ENCODE data around the gene RBX1. TPM values are rescaled to one million over a fixed set of nuclear protein-coding genes. Genes with fewer than 3 reads are reported as not detected.

The RBX1 gene
- total RNA-seq, 2 experiments from 2014 or later, result 77.3 to 86.9 TPM

DNA sequence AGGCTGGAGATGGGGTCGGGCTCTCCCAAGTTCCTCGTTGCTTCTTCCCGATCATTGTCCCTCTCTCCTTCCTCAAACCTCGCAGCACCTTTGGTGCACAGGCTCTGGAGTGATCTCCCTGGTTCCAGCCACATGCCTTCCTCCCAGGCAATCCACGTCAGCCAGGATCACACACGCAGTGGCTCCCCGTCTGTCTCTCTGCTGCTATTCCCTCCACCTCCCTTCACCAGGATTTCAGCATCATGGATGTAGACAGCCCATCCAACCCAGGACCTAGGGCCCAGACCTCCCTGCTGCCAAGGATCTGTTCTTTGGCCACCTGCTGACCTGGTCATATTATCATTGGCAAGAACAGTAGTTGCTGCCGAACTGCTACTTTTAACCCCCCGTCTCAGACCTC, 40.1 kb downstream of the RBX1 start:
- H2AFZ ChIP-seq (ENCODE audit: low read length), result no peak overlapping the region
- H3K79me2 ChIP-seq (ENCODE audit: insufficient read depth, low read depth, low read length), result no peaks in the 10 kb centered on the region
- H3K9me2 ChIP-seq (ENCODE audit: insufficient read depth, low read length), result no peaks in the 10 kb centered on the region
- DNase-seq (ENCODE audit: low spot score), result no peak
- TF ChIP-seq EZH2phosphoT487 (IDR thresholded peaks at IDR 0.05; ENCODE audit: borderline replicate concordance, low read depth, low read length), result no peak
- TF ChIP-seq, protein P1, sequence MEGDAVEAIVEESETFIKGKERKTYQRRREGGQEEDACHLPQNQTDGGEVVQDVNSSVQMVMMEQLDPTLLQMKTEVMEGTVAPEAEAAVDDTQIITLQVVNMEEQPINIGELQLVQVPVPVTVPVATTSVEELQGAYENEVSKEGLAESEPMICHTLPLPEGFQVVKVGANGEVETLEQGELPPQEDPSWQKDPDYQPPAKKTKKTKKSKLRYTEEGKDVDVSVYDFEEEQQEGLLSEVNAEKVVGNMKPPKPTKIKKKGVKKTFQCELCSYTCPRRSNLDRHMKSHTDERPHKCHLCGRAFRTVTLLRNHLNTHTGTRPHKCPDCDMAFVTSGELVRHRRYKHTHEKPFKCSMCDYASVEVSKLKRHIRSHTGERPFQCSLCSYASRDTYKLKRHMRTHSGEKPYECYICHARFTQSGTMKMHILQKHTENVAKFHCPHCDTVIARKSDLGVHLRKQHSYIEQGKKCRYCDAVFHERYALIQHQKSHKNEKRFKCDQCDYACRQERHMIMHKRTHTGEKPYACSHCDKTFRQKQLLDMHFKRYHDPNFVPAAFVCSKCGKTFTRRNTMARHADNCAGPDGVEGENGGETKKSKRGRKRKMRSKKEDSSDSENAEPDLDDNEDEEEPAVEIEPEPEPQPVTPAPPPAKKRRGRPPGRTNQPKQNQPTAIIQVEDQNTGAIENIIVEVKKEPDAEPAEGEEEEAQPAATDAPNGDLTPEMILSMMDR (conservative IDR thresholded peaks at IDR 0.05; ENCODE audit: low read length), result no peak
- POLR2A ChIA-PET, result no interaction called here
- H3K27ac ChIP-seq (ENCODE audit: low read depth, low read length, poor library complexity, severe bottlenecking), result no peak overlapping the region
- no peak overlapping the region for H3K4me2 ChIP-seq (ENCODE audit: low read length)
- H3K4me1 ChIP-seq (ENCODE audit: insufficient read depth, low read length, poor library complexity, severe bottlenecking), result no peaks in the 10 kb centered on the region
- H3K36me3 ChIP-seq (ENCODE audit: insufficient read depth, low read length), result no peaks in the 10 kb centered on the region
- H3K9me3 ChIP-seq (ENCODE audit: low read length), result no peaks in the 10 kb centered on the region
- CTCF ChIA-PET (ENCODE audit: unreplicated experiment), result no interaction called here
- H3K4me3 ChIP-seq (ENCODE audit: low read depth, low read length, poor library complexity, severe bottlenecking), result no peak overlapping the region
- no peaks in the 10 kb centered on the region for H4K20me1 ChIP-seq (ENCODE audit: insufficient read depth, low read length)
- intact Hi-C loops (cut with micrococcal nuclease; ENCODE audit: unreplicated experiment), result no loop called here
- no TSS peak for BruUV-seq (replicated peaks)

DNA sequence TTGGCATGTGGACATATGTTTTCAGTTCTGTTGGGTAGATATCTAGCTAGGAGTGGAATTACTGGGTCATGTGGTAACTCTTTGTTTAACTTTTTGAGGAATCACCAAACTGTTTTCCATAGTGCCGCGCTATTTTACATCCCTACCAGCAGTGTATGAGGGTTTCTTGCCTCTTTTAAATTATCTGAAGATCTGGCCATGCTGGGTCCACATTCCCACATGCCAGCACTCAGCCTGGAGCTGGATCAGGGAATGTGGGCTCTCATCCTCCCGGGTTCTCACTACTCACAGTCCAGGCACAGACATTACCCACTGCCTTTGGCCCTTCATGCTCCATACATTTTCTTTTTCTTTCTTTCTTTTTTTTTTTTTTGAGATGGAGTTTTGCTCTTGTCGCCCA, 44.6 kb downstream of the RBX1 start:
- H3K4me2 ChIP-seq (ENCODE audit: low read length), result no peak overlapping the region
- no peak overlapping the region for H3K4me3 ChIP-seq (ENCODE audit: low read depth, low read length, poor library complexity, severe bottlenecking)
- no peaks in the 10 kb centered on the region for H3K79me2 ChIP-seq (ENCODE audit: insufficient read depth, low read depth, low read length)
- no peak for DNase-seq (ENCODE audit: low spot score)
- ChIA-PET POLR2A (interaction anchor here (0.7 kb wide), 1 partner anchor 28 kb away, joined by 3 read pairs; no protein-coding TSS in a partner anchor), CTCF (ENCODE audit: unreplicated experiment) (no interaction called here)
- no TSS peak for BruUV-seq (replicated peaks)
- no peaks in the 10 kb centered on the region for H3K4me1 ChIP-seq (ENCODE audit: insufficient read depth, low read length, poor library complexity, severe bottlenecking)
- H2AFZ ChIP-seq (ENCODE audit: low read length), result no peak overlapping the region
- H3K36me3 ChIP-seq (ENCODE audit: insufficient read depth, low read length), result no peaks in the 10 kb centered on the region
- H3K9me3 ChIP-seq (ENCODE audit: low read length), result no peaks in the 10 kb centered on the region
- TF ChIP-seq, protein P1 (conservative IDR thresholded peaks at IDR 0.05; ENCODE audit: low read length), result no peak
- no peak for TF ChIP-seq EZH2phosphoT487 (IDR thresholded peaks at IDR 0.05; ENCODE audit: borderline replicate concordance, low read depth, low read length)
- H4K20me1 ChIP-seq (ENCODE audit: insufficient read depth, low read length), result no peaks in the 10 kb centered on the region
- intact Hi-C loops (cut with micrococcal nuclease; ENCODE audit: unreplicated experiment), result no loop called here
- no peaks in the 10 kb centered on the region for H3K9me2 ChIP-seq (ENCODE audit: insufficient read depth, low read length)
- no peak overlapping the region for H3K27ac ChIP-seq (ENCODE audit: low read depth, low read length, poor library complexity, severe bottlenecking)

DNA sequence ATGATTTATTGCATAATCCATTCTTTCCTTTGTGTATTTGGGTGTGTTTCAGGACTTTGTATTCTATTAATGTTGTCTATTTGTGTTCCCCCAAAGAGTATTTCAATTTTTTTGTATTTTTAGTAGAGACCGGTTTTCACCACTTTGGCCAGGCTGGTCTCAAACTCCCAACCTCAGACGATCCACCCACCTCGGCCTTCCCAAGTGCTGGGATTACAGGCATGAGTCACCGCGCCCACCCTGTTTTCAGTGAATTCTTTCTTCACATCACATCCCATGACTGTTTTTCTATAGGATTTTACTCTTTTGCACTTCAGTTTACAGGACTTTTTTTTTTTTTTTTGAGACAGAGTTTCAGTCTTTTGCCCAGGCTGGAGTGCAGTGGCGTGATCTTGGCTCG, 46.3 kb downstream of the RBX1 start:
- Histone ChIP-seq H3K79me2 (ENCODE audit: insufficient read depth, low read depth, low read length) (no peaks in the 10 kb centered on the region), H3K9me3 (ENCODE audit: low read length) (no peaks in the 10 kb centered on the region), H3K36me3 (ENCODE audit: insufficient read depth, low read length) (no peaks in the 10 kb centered on the region), H3K4me2 (ENCODE audit: low read length) (no peak overlapping the region), H3K27ac (ENCODE audit: low read depth, low read length, poor library complexity, severe bottlenecking) (no peak overlapping the region), H3K4me1 (ENCODE audit: insufficient read depth, low read length, poor library complexity, severe bottlenecking) (no peaks in the 10 kb centered on the region), H3K4me3 (ENCODE audit: low read depth, low read length, poor library complexity, severe bottlenecking) (no peak overlapping the region), H2AFZ (ENCODE audit: low read length) (no peak overlapping the region), H4K20me1 (ENCODE audit: insufficient read depth, low read length) (no peaks in the 10 kb centered on the region), H3K9me2 (ENCODE audit: insufficient read depth, low read length) (no peaks in the 10 kb centered on the region)
- ChIA-PET POLR2A (interaction anchor here (0.7 kb wide), 1 partner anchor 209 kb away, joined by 4 read pairs; no protein-coding TSS in a partner anchor), CTCF (ENCODE audit: unreplicated experiment) (no interaction called here)
- no TSS peak for BruUV-seq (replicated peaks)
- intact Hi-C loops (cut with micrococcal nuclease; ENCODE audit: unreplicated experiment), result no loop called here
- DNase-seq (ENCODE audit: low spot score), result no peak
- no peak for TF ChIP-seq EZH2phosphoT487 (IDR thresholded peaks at IDR 0.05; ENCODE audit: borderline replicate concordance, low read depth, low read length)
- TF ChIP-seq, protein P1 (conservative IDR thresholded peaks at IDR 0.05; ENCODE audit: low read length), result no peak
